Activated naive CD4-positive, alpha-beta T cell treated with anti-CD3 and anti-CD28 coated beads, Interleukin-2, amount 10 ng/mL, durations not matched to agents 7 days and 5 days (primary cell): ENCODE results near the gene DAPK1.

ENCODE experiments used
- CTCF ChIA-PET: fragments of 350-600 bp; sonication (Branson Sonifier 250); formaldehyde crosslinking; loops from one replicate; lab custom pipeline; 2021; ENCODE audit warnings: antibody characterized with exemption; lab: Charles Lee
- DNase-seq: peaks from one replicate; pipeline ENCODE4 v3.0.0-alpha.2; 2020
- H3K27ac Mint-ChIP-seq: one replicate; pipeline ENCODE4 v1.8.0; 2021; ENCODE audit warnings: mild to moderate bottlenecking, moderate library complexity, mixed read lengths
- H3K27me3 Mint-ChIP-seq: one replicate; pipeline ENCODE4 v1.8.0; 2021; ENCODE audit warnings: mild to moderate bottlenecking, mixed read lengths
- H3K36me3 Mint-ChIP-seq: one replicate; pipeline ENCODE4 v1.8.0; 2021; ENCODE audit warnings: mixed read lengths
- H3K4me1 Mint-ChIP-seq: one replicate; pipeline ENCODE4 v1.8.0; 2021; ENCODE audit warnings: mixed read lengths
- H3K4me3 Mint-ChIP-seq: one replicate; pipeline ENCODE4 v1.8.0; 2021; ENCODE audit warnings: mild to moderate bottlenecking, moderate library complexity, mixed read lengths
- H3K9me3 Mint-ChIP-seq: one replicate; pipeline ENCODE4 v1.8.0; 2021; ENCODE audit warnings: mixed read lengths

Gene DAPK1

GRCh38 chr9:87713278-87713987 is 215.8 kb downstream of the DAPK1 start:
- Mint-ChIP-seq H3K4me3 (no peak overlapping the region), H3K27me3 (peaks cover 17% of the 10 kb centered on the region), H3K36me3 (no peaks in the 10 kb centered on the region), H3K9me3 (no peaks in the 10 kb centered on the region), H3K27ac (peak overlapping the region; percentile 77), H3K4me1 (peaks cover 58% of the 10 kb centered on the region)
- peak; percentile 36 for DNase-seq
- CTCF ChIA-PET = no interaction called here

- peaks cover 53% of the 10 kb centered on the region for H3K4me1 Mint-ChIP-seq
- no peak overlapping the region for H3K4me3 Mint-ChIP-seq
- H3K27ac Mint-ChIP-seq = no peak overlapping the region
- no peak for DNase-seq
- no peaks in the 10 kb centered on the region for H3K36me3 Mint-ChIP-seq
- no peaks in the 10 kb centered on the region for H3K9me3 Mint-ChIP-seq
- CTCF ChIA-PET = no interaction called here
- H3K27me3 Mint-ChIP-seq = peaks cover 22% of the 10 kb centered on the region
Observed at GRCh38 chr9:87713988-87714330, 216.3 kb downstream of the DAPK1 start.

GRCh38 chr9:87714819-87715218 is 217.2 kb downstream of the DAPK1 start:
- peaks cover 25% of the 10 kb centered on the region for H3K27me3 Mint-ChIP-seq
- H3K27ac Mint-ChIP-seq = no peak overlapping the region
- no peaks in the 10 kb centered on the region for H3K9me3 Mint-ChIP-seq
- H3K4me1 Mint-ChIP-seq = peaks cover 44% of the 10 kb centered on the region
- no peaks in the 10 kb centered on the region for H3K36me3 Mint-ChIP-seq
- DNase-seq = no peak
- CTCF ChIA-PET = no interaction called here
- H3K4me3 Mint-ChIP-seq = no peak overlapping the region

GRCh38 chr9:87716141-87716540 is 218.5 kb downstream of the DAPK1 start:
- CTCF ChIA-PET = no interaction called here
- no peak for DNase-seq
- Mint-ChIP-seq H3K27ac (no peak overlapping the region), H3K9me3 (no peaks in the 10 kb centered on the region), H3K4me3 (no peak overlapping the region), H3K27me3 (peaks cover 29% of the 10 kb centered on the region), H3K4me1 (peaks cover 33% of the 10 kb centered on the region), H3K36me3 (peaks cover 2% of the 10 kb centered on the region)

- DNase-seq = no peak
- Mint-ChIP-seq H3K4me3 (no peak overlapping the region), H3K4me1 (peaks cover 22% of the 10 kb centered on the region), H3K27ac (no peak overlapping the region), H3K27me3 (peaks cover 40% of the 10 kb centered on the region), H3K9me3 (no peaks in the 10 kb centered on the region), H3K36me3 (peaks cover 2% of the 10 kb centered on the region)
- CTCF ChIA-PET = no interaction called here
Observed at GRCh38 chr9:87717456-87717855, 219.8 kb downstream of the DAPK1 start.

GRCh38 chr9:87718231-87718630 is 220.6 kb downstream of the DAPK1 start:
- Mint-ChIP-seq H3K27me3 (peaks cover 47% of the 10 kb centered on the region), H3K27ac (no peak overlapping the region), H3K9me3 (no peaks in the 10 kb centered on the region), H3K4me3 (no peak overlapping the region), H3K4me1 (peaks cover 17% of the 10 kb centered on the region), H3K36me3 (peaks cover 2% of the 10 kb centered on the region)
- DNase-seq = no peak
- CTCF ChIA-PET = no interaction called here

- Mint-ChIP-seq H3K4me3 (no peak overlapping the region), H3K4me1 (peaks cover 9% of the 10 kb centered on the region), H3K36me3 (peaks cover 2% of the 10 kb centered on the region), H3K27me3 (peaks cover 49% of the 10 kb centered on the region), H3K9me3 (no peaks in the 10 kb centered on the region), H3K27ac (no peak overlapping the region)
- CTCF ChIA-PET = no interaction called here
- no peak for DNase-seq
Observed at GRCh38 chr9:87718852-87719612, 221.4 kb downstream of the DAPK1 start.

GRCh38 chr9:87720173-87720572 is 222.5 kb downstream of the DAPK1 start:
- H3K36me3 Mint-ChIP-seq = peaks cover 2% of the 10 kb centered on the region
- no peak for DNase-seq
- H3K4me3 Mint-ChIP-seq = no peak overlapping the region
- no peak overlapping the region for H3K27ac Mint-ChIP-seq
- H3K4me1 Mint-ChIP-seq = peaks cover 6% of the 10 kb centered on the region
- CTCF ChIA-PET = no interaction called here
- peaks cover 53% of the 10 kb centered on the region for H3K27me3 Mint-ChIP-seq
- no peaks in the 10 kb centered on the region for H3K9me3 Mint-ChIP-seq

- no peak for DNase-seq
- H3K4me1 Mint-ChIP-seq = peaks cover 24% of the 10 kb centered on the region
- no peak overlapping the region for H3K4me3 Mint-ChIP-seq
- no peaks in the 10 kb centered on the region for H3K9me3 Mint-ChIP-seq
- peaks cover 59% of the 10 kb centered on the region for H3K27me3 Mint-ChIP-seq
- peaks cover 8% of the 10 kb centered on the region for H3K36me3 Mint-ChIP-seq
- no peak overlapping the region for H3K27ac Mint-ChIP-seq
- CTCF ChIA-PET = no interaction called here
Observed at GRCh38 chr9:87722393-87723088, 224.9 kb downstream of the DAPK1 start.

- no peak for DNase-seq
- peaks cover 25% of the 10 kb centered on the region for H3K36me3 Mint-ChIP-seq
- H3K9me3 Mint-ChIP-seq = no peaks in the 10 kb centered on the region
- H3K4me1 Mint-ChIP-seq = peaks cover 48% of the 10 kb centered on the region
- H3K27ac Mint-ChIP-seq = peak overlapping the region; percentile 79
- peaks cover 43% of the 10 kb centered on the region for H3K27me3 Mint-ChIP-seq
- CTCF ChIA-PET = interaction anchor here (0.8 to 1.1 kb wide), 2 partner anchors 16 to 67 kb away, joined by 3 read pairs; no protein-coding TSS in a partner anchor
- H3K4me3 Mint-ChIP-seq = peak overlapping the region; percentile 92
Observed at GRCh38 chr9:87725356-87725899, 227.8 kb downstream of the DAPK1 start.

- Mint-ChIP-seq H3K27ac (peak within 1 kb of the TSS; percentile 79), H3K4me1 (peaks cover 50% of the 10 kb centered on the region), H3K9me3 (no peaks in the 10 kb centered on the region), H3K4me3 (peak within 1 kb of the TSS; percentile 92), H3K36me3 (peaks cover 28% of the 10 kb centered on the region), H3K27me3 (peaks cover 43% of the 10 kb centered on the region)
- CTCF ChIA-PET = interaction anchor here (0.8 to 1.1 kb wide), 2 partner anchors 17 to 66 kb away, joined by 3 read pairs; no protein-coding TSS in a partner anchor
- peak; percentile 79 for DNase-seq
Observed at GRCh38 chr9:87725900-87726709, 228.4 kb downstream of the DAPK1 start, which contains the start of gene CTSL. CTSL (plus strand) TSS chr9:87726119; CDS start chr9:87727604, 1,485 bp downstream.

- CTCF ChIA-PET = no interaction called here
- Mint-ChIP-seq H3K36me3 (peaks cover 30% of the 10 kb centered on the region), H3K9me3 (no peaks in the 10 kb centered on the region), H3K4me3 (no peak overlapping the region), H3K4me1 (peaks cover 51% of the 10 kb centered on the region), H3K27ac (no peak overlapping the region), H3K27me3 (peaks cover 25% of the 10 kb centered on the region)
- DNase-seq = no peak
Observed at GRCh38 chr9:87729246-87729645, 231.6 kb downstream of the DAPK1 start.

GRCh38 chr9:87731321-87731720 is 233.7 kb downstream of the DAPK1 start:
- DNase-seq = no peak
- peaks cover 40% of the 10 kb centered on the region for H3K4me1 Mint-ChIP-seq
- peaks cover 15% of the 10 kb centered on the region for H3K27me3 Mint-ChIP-seq
- no peak overlapping the region for H3K4me3 Mint-ChIP-seq
- H3K9me3 Mint-ChIP-seq = no peaks in the 10 kb centered on the region
- H3K36me3 Mint-ChIP-seq = peaks cover 26% of the 10 kb centered on the region
- CTCF ChIA-PET = no interaction called here
- H3K27ac Mint-ChIP-seq = no peak overlapping the region
